ENCODE results near the gene DENND10.

DNA sequence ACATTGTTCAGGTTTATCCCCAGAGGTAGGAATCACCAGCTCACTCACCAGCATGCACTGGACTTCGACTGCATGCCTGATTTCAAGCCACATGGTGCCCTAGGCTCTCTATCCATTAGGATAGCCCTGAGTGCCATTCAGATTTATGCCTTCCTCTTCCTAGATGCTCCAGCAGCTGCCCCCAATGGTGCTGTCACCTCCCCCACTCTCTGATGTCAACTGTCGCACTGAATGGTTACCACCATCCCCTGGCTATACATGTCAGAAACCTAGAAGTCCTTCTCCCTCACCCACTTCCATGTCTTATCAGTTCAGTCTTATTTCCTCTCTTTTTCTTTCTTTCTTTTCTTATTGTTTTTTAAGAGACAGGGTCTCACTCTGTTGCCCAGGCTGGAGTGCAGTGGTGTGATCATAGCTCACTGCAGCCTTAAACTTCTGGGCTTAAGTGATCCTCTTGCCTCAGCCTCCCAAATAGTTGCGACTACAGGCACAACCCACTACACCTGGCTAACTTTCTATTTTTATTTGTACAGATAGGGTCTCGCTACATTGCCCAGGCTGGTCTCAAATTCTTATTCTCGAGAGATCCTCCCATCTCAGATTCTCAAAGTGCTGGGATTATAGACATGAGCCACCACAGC lies 58.7 kb downstream of the DENND10 start:
- TF ChIP-seq POLR2A (IDR thresholded peaks at IDR 0.05; ENCODE audit: low read depth, low read length), result no peak
- TF ChIP-seq, protein P1, sequence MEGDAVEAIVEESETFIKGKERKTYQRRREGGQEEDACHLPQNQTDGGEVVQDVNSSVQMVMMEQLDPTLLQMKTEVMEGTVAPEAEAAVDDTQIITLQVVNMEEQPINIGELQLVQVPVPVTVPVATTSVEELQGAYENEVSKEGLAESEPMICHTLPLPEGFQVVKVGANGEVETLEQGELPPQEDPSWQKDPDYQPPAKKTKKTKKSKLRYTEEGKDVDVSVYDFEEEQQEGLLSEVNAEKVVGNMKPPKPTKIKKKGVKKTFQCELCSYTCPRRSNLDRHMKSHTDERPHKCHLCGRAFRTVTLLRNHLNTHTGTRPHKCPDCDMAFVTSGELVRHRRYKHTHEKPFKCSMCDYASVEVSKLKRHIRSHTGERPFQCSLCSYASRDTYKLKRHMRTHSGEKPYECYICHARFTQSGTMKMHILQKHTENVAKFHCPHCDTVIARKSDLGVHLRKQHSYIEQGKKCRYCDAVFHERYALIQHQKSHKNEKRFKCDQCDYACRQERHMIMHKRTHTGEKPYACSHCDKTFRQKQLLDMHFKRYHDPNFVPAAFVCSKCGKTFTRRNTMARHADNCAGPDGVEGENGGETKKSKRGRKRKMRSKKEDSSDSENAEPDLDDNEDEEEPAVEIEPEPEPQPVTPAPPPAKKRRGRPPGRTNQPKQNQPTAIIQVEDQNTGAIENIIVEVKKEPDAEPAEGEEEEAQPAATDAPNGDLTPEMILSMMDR (IDR thresholded peaks at IDR 0.05; ENCODE audit: extremely low read depth in 1 of 2, insufficient read depth in 1 of 2, low read depth in 1 of 2, low read length in 2 of 2), result no peak
- no peak for TF ChIP-seq MYC (IDR thresholded peaks at IDR 0.05; ENCODE audit: low read depth, low read length)
- no peak for TF ChIP-seq FOS (IDR thresholded peaks at IDR 0.05; ENCODE audit: borderline replicate concordance, insufficient read depth, low read length)
- TF ChIP-seq POLR2AphosphoS5 (IDR thresholded peaks at IDR 0.05; ENCODE audit: insufficient read depth, low read depth, low read length), result no peak
- TF ChIP-seq, protein P2, sequence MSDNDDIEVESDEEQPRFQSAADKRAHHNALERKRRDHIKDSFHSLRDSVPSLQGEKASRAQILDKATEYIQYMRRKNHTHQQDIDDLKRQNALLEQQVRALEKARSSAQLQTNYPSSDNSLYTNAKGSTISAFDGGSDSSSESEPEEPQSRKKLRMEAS (IDR thresholded peaks at IDR 0.05; ENCODE audit: insufficient read depth, insufficient read length), result no peak
- no peak for TF ChIP-seq EZH2 (IDR thresholded peaks at IDR 0.05; ENCODE audit: borderline replicate concordance, low read depth, low read length, severe bottlenecking)
